HepG2 (cell line): ENCODE data around the gene AK8. TPM values are rescaled to one million over a fixed set of nuclear protein-coding genes. Genes with fewer than 3 reads are reported as not detected.

Experiments used
- CBX5 ChIP-seq: sonication (generic); formaldehyde crosslinking; IDR thresholded peaks from 2 replicates; pipeline ENCODE4 v1.4.0; 2020; ENCODE audit warnings: missing genetic modification reagents, borderline replicate concordance
- ELF3 ChIP-seq: IDR thresholded peaks from 2 replicates; pipeline ENCODE4 v1.6.1; 2016; ENCODE audit warnings: missing genetic modification reagents, missing compliant biosample characterization
- KLF6 ChIP-seq: IDR thresholded peaks from 2 replicates; pipeline ENCODE4 v1.8.0; 2016; ENCODE audit warnings: missing biosample characterization, missing genetic modification reagents
- SP5 ChIP-seq: IDR thresholded peaks from 2 replicates; pipeline ENCODE4 v1.6.1; 2016; ENCODE audit warnings: low read depth, borderline replicate concordance
- TARDBP ChIP-seq: sonication (generic); formaldehyde crosslinking; IDR thresholded peaks from 2 replicates; pipeline ENCODE4 v1.8.0; 2022; ENCODE audit warnings: mild to moderate bottlenecking, missing genetic modification reagents
- ZFP36L2 ChIP-seq: sonication (generic); formaldehyde crosslinking; IDR thresholded peaks from 2 replicates; pipeline ENCODE4 v1.4.0; 2020; ENCODE audit warnings: missing genetic modification reagents
- ZFP90 ChIP-seq: sonication (generic); formaldehyde crosslinking; IDR thresholded peaks from 2 replicates; pipeline ENCODE4 v1.8.0; 2022; ENCODE audit warnings: missing genetic modification reagents, mild to moderate bottlenecking, inconsistent platforms, borderline replicate concordance
- ZNF160 ChIP-seq: sonication (generic); formaldehyde crosslinking; IDR thresholded peaks from 2 replicates; pipeline ENCODE4 v1.8.0; 2022; ENCODE audit warnings: mild to moderate bottlenecking, inconsistent platforms, missing genetic modification reagents
- ZNF275 ChIP-seq: sonication (generic); formaldehyde crosslinking; IDR thresholded peaks from 2 replicates; pipeline ENCODE4 v1.8.0; 2022; ENCODE audit warnings: missing genetic modification reagents, mild to moderate bottlenecking, inconsistent platforms, borderline replicate concordance
- ZNF407 ChIP-seq: sonication (generic); formaldehyde crosslinking; IDR thresholded peaks from one replicate; pipeline ENCODE4 v1.5.1; 2020; ENCODE audit warnings: mild to moderate bottlenecking, missing genetic modification reagents; ENCODE audit errors: not compliant biosample characterization
- polyA plus RNA-seq, 8 experiments: library from polyadenylated mRNA; depleted of rRNA in 3 of 8; stranded (reverse) in 7 of 8; unstranded in 1 of 8; fragments of >200 nt; fragmentation: Illumina TruSeq in 4 of 8; extraction: Trizol in 4 of 8; gene quantifications; 2 replicates each; pipeline versions ENCODE4 v1.2.1 to v1.2.3, GENCODE V29; 2011 to 2016; ENCODE audit warnings: low read depth in 4 of 8, missing spikeins in 1 of 8, mixed read lengths in 1 of 8; ENCODE audit not compliant: insufficient read depth in 1 of 8
- total RNA-seq, 5 experiments: library from RNA; depleted of rRNA; stranded (reverse); fragments of >200 nt; fragmentation: Illumina TruSeq; extraction: Trizol; gene quantifications; 2 replicates each; pipeline ENCODE4 v1.2.3, GENCODE V29; 2016; ENCODE audit warnings: low read depth in 1 of 5
- TF ChIP-seq, protein P1 (sequence below): IDR thresholded peaks from 2 replicates; pipeline ENCODE4 v1.6.1; 2016

Gene AK8
- total and polyA plus RNA-seq, 2 of the 13 experiments (the other 11 are each of a cell fraction or from before 2014, with no cell fraction given) = 0.11 TPM; not detected in 1

GRCh38 chr9:132825430-132825829 is 52.7 kb downstream of the AK8 start (continued):
- TF ChIP-seq, protein P1, sequence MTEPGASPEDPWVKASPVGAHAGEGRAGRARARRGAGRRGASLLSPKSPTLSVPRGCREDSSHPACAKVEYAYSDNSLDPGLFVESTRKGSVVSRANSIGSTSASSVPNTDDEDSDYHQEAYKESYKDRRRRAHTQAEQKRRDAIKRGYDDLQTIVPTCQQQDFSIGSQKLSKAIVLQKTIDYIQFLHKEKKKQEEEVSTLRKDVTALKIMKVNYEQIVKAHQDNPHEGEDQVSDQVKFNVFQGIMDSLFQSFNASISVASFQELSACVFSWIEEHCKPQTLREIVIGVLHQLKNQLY (CRISPR knock-in tag) = no peak
- TF ChIP-seq ZFP90 = no peak
- TF ChIP-seq ELF3 (CRISPR knock-in tag) = no peak
- TF ChIP-seq ZNF407 (CRISPR knock-in tag) = no peak
- TF ChIP-seq ZNF275 (CRISPR knock-in tag) = no peak
- no peak for TF ChIP-seq ZFP36L2 (CRISPR knock-in tag)
- TF ChIP-seq KLF6 (CRISPR knock-in tag) = no peak
- TF ChIP-seq CBX5 (CRISPR knock-in tag) = no peak
- TF ChIP-seq ZNF160 (CRISPR knock-in tag) = no peak
- no peak for TF ChIP-seq TARDBP (CRISPR knock-in tag)
- TF ChIP-seq SP5 (CRISPR knock-in tag) = no peak
